Hippocampal formation (tissue), 2 donors: ENCODE results near the gene ABLIM1.

Experiments
- DNase-seq, 2 donors: peaks; one replicate each; lab custom pipeline; 2025; lab: John Stamatoyannopoulos, UW

The ABLIM1 gene

DNA sequence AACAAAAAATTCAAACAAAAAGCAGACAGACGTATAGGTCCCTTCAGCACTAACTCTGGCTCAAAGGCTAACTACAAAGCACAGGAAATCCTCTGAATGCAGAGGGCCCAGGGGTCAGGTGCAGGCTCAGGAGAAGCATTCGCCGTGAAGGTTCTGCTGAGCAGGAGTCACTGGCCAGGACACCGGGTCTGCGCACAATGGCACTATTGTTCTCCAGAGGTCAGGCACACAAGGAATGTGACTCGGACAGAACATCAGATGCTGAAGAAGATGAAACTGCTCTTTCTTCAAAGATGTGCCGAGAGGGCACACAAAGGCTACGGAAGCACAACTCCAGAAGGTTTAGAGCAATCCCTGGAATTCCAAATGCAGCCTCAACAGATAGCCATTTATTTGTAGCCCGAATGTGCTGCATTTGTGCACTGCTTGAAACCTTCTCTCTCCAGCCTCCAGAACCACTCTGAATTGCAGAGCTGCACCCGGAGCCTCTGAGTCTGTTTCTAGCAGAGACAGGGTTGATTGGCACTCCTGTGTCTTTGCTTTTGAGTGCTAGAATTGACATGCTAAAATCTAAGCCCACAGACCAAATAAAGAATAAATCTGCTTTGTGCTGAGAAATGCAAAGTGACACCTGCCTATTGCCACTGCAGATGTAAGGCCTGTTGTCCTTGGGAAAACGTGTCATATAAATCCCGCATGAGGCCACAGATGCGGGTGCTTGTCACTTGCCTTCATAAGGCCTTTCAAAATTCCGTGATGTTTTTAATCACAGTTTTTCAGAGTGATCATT, 168.4 kb downstream of the ABLIM1 start:
- no peak for DNase-seq

DNA sequence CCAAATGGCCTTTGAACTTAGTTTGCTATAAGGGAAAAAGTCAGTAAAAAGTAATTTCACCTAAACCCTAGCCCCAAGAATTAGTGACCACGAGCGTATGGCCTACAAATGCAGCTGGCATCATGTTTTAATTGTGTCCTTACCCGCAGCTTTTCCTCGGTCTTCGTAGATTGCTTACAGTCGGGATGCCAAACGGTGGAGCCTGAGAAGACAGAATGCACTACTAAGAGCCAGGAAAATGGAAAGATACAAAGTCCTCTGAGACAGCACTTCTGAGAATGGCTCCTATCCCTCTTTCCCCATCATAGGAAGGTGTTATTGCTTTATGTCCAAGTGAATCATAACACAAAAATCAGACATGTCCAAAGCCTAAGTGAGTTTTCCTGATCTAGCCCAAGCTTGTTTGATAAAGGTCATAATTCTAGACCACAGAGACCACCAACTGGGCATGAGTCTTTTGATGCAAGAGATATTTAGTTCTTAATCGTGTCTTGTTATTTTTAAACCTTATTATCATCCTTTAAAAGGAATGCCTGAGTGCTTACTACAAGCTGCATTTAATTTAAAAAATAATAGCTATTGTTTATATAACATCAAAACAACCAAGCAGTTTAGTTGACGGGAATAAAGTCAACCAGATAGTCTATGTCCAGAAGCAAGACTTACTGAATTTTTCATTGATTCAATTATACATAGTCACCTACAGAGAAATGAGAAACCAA, 170.1 kb downstream of the ABLIM1 start:
- no peak for DNase-seq

DNA sequence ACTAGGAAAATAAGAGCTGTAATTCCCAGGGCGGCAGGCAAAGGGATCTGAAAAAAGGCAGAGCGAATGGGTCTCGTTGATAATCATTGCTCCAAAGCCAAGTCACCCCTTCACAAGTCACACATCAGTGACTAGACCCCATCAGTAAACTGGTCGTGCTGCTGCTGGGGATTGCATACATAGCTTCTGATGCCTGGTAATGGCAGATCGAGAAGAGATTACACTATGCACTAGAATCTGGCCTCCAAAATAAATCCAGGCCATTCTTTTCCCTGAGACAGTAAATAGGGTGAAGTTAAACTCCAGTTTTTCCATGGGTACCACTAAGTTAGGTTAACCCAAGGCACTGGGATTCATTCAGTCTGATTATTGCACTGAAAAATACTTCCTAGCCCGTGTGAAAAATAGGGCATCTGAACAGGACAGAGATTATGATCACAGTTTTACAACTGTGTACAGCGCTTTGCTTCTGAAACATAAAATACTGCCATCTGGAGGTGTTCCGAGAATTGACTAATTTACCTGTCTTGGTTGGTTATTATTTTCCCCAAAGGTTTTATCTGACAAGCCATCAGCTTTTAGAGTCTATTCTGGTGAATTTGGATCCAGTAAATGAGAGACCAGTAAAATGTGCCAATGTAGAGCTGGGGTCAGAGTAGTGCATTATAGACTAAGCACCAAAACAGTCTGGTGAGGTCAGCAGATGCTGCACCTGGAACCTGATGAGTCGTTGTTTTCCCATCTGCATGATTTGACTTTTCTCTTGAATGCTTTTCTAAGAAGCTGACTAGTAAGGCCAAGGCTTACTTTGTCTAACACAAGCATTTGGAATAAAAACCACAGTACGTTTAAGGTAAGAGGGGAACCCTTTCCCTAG, 170.9 kb downstream of the ABLIM1 start:
- DNase-seq = no peak

DNA sequence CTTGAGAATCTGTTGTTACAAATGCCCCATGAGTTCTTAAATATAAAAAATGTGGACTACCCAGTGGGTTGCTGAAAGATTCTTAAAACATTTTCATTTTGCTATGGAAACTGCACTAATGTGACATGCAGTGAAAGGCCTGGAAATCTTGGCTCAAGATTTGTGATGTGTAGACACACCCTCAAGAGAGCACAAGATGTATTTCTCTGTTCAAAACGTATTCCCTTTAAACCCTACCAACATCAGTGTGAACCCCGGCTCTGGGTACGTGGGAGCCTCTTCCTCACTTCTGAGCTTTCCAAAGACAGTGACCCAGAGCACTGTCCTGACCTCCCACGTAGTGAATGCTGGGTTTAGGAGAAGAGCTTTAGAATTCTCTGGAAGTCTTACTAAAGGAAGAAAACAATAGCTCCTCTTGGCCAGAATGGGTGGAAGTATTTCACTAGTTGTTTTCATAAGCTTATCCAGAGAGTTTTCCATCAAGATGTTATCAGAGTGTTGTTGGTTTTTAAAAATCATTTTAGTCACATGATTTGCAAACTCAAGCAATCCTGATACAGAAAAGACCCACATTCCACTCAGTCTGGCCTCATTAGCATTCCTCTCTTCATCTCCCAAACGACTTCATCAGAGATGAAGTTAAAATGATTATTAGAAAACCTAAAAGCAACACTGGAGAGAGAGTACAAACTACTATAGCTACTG, 172.2 kb downstream of the ABLIM1 start:
- DNase-seq = no peak

DNA sequence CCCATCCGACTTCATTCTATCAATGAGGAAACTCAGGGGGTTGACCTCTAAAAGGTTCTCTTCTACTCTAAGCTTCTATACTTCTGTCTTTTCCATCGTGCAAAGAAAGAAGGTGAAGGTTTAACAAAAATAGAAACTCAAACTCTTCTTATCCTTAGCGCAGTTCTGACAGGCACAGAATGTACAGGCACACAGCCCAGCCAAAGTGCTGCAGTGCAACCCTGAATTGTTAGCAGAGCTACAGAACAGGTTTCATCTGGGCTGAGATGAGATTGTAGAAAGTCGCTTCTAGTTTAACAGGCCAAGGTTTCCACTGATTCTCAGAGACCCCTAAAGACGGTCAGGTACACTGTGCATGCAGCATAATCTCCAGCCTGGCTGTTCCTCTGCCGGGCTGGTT, 174.5 kb downstream of the ABLIM1 start:
- DNase-seq = no peak

DNA sequence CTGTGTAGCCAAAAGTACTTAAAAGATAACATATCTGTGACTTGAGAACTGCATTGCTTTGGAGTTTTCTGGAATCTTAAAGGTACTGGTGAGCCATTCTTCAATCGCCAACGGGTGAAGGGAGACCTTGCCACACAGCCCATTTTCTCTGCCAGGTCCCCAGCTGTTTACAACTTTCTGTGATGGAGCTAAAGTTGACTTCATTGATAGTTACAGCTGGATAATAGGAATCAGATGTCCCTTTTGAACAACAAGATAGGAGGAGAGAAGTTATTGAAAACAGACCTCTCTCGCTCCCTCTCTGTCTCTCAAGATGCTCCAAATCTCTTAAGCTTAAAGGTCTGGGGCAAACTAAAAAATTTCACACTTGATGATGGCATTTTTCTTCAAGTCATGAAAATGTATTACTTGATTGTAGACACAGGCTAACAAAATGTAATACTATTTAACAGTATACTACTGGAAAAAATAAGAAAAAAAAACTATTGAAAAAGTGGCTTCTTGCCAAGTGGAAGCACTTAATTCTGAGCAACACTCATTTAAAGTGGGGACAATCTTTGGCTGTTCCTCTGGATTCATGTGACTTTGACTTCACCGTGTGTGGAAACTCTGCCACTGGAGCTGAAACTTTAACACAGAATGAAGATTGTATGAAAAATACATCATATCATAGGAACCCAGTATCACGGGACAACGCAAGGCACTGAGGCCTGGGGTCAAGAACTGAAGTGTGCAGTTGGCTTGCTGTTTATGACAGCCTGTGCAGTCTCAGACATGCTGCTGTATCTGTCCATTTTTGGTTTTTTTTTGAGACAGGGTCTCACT, 175.4 kb downstream of the ABLIM1 start:
- DNase-seq = no peak

DNA sequence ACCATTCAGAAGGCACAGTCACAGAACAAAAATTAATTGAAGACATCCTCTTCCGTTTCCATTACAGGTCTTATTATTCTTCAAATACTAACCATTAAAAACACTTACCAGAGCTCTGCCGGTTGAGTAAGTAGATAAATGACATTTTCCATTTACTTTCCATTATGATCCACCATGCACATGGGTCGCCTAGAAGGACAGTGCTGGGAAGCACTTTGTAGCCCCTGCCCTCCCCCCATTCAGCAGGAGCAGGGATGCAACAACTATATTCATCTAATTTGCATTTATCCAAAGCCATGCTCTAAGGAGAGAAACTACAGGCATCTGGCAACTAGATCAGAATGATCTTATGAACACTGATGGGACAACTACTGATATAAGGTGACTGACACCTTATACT, 177.0 kb downstream of the ABLIM1 start:
- DNase-seq = no peak

DNA sequence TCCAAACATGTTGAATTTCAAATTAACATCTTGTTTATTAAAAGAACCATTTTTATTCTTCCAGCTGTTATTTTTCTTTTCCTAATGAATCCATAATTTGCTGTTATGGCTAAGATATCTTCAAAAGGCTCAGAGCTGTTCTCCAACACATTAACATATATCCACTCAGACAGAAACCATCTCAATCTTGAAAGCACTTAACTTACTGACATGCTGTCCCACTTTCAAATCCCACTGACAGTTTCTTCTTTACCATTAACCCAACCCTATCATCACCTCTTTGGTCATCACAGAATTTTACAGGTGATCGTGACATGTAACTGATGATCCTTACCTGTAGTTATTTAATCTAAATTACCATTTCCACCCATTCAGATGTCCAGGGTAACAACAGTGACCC, 178.2 kb downstream of the ABLIM1 start:
- no peak for DNase-seq

DNA sequence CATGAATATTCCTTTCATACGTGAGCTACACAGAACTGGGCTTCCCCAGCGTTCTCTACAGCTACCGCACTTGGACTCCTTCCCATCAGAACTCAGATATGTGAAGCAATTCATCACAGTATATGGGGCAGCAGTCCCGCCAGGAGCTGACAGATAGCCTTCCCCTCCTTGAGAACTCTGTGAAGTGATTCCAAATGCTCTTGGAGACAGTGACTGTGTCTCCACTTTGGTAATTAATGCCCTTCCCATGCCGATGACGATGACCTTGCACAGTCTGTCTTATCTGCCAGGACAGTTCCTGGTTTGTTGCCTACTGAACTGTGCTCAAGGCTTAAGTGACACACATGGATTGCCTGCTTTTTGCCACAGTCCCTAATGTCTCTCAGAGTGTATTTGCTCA, 178.8 kb downstream of the ABLIM1 start:
- no peak for DNase-seq

DNA sequence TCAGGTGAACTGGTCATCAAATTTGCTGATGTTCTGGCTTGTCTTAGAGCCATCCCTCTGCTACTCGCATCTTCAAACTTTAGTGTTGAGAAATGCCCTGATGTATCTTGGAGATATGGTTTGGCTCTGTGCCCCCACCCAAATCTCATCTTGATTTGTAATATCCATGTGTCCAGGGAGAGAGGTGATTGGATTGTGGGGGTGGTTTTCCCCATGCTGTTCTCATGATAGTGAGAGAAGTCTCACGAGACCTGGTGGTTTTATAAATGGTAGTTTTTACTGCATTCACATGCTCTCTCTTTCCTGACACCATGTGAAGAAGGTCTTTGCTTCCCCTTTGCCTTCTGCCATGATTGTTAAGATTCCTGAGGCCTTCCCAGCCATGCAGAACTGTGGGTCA, 179.8 kb downstream of the ABLIM1 start:
- no peak for DNase-seq

DNA sequence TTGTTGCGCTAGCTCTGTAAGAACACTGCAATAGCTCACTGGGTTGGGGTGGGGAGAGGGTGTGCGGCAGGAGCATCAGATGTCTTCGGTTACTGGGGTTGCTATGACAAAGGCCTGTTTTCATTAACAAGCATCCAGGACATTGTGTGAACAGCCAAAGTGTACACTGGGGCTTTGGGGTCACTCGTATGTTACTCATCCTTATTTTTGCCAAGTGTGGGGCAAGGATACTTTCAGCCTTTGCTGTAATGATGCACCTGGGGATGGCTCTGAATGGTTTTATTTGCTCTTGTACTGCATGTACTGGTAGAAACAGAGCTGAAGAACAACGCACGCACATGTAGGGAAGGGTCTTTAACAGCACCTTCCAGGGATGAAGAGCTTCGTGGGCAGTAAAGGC, 180.8 kb downstream of the ABLIM1 start:
- no peak for DNase-seq

DNA sequence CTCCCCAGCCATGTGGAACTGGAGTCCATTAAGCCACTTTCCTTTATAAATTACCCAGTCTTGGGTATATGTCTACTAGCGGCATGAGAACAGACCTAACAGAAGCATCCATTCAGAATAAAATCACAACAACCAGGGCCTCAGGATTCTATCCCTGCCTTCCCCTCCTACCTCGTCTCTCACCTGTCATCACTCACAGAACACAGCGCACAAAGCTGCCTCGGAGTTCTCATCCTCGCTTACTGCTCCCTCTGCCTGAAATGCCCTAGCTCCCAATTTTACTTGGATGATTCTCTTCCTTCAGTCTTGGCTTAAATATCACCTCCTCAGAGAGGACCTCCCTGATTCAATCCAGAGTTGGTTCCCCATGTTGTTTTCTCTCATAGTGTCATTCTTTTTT, 183.1 kb downstream of the ABLIM1 start:
- DNase-seq = no peak

DNA sequence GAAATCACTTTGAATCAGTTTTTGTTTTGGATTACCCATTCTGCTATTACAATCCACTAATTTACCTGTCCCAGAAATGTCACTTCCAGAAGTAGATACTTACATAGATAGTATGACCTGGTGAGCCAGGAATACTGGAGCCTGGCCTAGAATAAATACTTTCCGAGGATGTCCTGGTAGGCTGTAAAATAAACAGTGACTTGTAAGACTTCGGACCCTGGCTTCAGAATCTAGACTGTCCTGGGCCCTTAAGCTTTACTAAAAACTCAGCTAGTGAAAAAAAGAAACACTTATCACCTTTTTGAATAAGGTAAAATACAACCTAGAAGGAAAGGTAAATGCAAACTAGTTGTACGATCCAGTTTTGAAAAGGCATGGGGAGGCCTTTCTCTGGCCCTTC, 184.3 kb downstream of the ABLIM1 start:
- DNase-seq = no peak

DNA sequence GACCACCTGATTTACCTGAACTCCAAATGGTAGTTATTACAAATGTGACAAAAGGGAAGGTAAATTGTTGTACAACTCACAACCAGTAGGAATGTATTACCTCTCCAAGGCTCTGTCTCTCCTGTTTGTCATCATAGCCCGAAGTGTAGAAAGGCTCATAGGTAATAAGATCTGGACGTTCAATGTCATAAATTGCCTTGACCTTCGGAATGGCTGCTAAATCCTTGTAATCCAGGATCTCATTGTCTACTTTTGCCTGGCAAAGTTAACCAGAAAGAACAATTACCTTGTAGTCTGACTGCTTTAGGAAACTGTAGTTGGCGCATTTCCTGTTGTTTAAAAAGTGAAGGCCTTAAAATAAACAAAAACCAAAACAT, 185.2 kb downstream of the ABLIM1 start:
- no peak for DNase-seq

DNA sequence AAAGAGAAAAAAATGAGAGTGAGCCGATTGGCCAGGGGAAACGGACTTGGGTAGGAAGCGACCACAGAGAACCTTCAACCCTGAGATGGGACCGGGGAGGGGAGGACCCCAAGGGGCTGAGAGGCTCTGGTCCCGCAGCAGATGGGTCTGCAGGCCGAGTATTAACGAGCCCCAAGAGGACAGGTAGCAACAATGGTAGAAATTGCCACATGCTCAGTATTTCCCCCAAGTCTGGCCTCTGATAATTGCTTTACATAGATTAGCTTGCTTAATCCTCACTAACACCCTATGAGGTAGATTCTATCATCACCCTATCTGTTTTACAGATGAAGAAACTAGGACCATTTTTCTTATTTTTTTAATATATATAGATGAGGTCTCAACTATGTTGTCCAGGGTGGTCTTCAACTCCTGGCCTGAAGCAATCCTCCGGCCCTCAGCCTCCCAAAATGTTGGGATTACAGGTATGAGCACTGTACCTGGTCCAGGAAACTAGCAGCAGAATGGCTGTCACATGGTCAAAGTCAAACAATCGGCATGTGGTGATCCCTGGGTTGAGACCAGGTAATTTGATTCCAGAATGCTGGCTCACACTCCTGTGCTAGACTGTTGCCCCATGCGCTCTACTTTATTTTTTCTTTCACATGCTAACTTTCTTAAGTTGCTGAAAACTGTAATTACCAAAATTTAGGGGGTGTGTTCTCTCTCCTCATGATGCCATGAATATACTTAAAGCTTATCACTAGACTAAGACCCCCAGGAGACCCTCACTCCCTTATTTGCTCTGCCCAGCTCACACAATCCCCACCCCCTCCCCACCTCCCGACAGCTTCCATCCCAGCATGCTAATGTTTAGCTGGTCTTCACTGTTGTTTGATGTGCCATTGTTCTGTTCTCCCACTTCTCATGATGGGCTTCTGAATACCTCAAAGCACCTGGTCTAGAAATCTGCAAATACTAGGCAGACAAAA, 185.9 kb downstream of the ABLIM1 start:
- DNase-seq = no peak

DNA sequence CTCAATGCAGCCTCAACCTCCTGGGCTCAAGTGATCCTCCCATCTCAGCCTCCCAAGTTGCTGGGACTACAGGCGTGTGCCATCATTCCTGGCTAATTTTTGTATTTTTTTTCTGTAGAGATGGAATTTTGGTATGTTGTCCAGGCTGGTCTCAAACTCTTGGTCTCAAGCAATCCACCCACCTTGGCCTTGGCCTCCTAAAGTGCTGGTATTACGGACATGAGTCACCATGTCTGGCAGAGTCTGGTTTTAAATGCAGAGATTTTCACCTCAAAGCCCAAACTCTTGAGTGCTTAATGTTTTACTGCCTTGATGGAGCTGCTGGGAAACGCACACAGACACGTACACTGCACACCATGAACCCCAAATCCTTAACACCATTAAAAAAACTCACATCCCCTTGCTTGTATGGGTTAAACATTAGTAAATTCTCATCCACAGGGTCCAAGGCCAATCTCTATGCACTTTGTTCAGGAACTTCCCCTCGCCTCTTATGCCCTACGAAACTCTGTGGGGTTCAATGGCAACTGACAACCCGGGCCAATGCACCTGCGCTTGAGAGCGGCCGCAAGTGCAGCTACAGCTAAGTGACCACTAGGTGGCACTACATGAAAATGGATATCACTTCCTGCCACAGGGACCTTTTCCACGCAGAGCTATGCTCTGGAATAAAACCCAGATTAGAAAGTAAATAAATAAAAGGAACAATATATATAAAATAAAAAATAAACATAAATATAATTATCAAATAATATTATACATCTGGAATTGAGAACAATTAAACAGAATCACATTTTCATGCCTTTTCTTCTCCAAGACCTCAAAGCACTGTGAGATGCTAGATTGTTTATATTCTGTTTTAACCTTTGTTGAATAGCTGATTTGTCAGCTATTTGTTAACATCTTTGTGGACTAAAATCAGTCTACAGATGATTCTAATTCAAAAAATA, 186.8 kb downstream of the ABLIM1 start:
- peak; percentile 45 to 76 for DNase-seq

DNA sequence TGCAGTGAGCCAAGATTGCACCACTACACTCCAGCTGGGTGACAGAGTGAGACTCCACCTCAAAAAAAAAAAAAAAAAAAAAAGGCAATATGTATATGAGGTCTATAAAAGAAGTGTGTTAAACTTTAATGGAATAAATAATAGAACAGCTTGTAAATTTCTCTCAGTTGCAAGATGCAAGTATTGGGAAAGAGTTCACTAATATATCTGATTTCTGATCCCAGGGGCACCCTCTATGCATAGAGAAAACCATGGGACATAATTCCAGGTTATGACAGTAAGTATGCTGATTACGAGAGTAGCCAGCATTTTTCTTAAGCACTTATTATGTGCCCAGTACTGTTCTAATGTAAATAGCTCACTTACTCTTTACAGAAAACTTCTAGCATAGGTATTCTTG, 187.7 kb downstream of the ABLIM1 start:
- no peak for DNase-seq

DNA sequence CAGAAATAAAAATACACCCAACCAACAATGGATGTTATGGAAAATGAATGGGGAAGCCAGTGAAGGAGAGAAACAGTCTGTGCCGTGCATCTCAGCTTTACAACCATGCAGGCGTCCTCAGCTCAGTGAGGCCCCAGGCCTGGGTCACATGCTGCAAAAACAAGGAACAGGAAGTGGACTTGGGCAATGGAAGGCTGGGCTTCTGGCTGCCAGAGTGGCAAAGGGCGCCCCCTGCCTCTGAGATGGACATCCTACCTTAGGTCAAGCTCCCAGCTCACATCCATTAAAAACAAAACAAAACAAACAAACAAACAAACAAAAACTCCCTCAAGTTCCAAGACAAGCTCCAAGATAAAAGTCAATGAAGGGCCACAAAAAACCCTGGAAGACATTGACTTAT, 199.1 kb downstream of the ABLIM1 start:
- no peak for DNase-seq
